GM15510 (cell line): ENCODE measurements around the gene BCAP31.

Experiments used
- POLR2A ChIP-seq: IDR thresholded peaks from 3 replicates; pipeline ENCODE4 v1.6.1; 2011; ENCODE audit warnings: borderline replicate concordance; ENCODE audit not compliant: insufficient read length; ENCODE audit errors: extremely low read depth

Gene BCAP31

GRCh38 chrX:153702336-153703035 is 21.7 kb downstream of the BCAP31 start:
- no peak for TF ChIP-seq POLR2A

GRCh38 chrX:153701706-153702105 is 22.5 kb downstream of the BCAP31 start:
- no peak for TF ChIP-seq POLR2A

GRCh38 chrX:153700967-153701366 is 23.2 kb downstream of the BCAP31 start:
- no peak for TF ChIP-seq POLR2A

GRCh38 chrX:153700376-153700945 is 23.7 kb downstream of the BCAP31 start:
- no peak for TF ChIP-seq POLR2A

DNA sequence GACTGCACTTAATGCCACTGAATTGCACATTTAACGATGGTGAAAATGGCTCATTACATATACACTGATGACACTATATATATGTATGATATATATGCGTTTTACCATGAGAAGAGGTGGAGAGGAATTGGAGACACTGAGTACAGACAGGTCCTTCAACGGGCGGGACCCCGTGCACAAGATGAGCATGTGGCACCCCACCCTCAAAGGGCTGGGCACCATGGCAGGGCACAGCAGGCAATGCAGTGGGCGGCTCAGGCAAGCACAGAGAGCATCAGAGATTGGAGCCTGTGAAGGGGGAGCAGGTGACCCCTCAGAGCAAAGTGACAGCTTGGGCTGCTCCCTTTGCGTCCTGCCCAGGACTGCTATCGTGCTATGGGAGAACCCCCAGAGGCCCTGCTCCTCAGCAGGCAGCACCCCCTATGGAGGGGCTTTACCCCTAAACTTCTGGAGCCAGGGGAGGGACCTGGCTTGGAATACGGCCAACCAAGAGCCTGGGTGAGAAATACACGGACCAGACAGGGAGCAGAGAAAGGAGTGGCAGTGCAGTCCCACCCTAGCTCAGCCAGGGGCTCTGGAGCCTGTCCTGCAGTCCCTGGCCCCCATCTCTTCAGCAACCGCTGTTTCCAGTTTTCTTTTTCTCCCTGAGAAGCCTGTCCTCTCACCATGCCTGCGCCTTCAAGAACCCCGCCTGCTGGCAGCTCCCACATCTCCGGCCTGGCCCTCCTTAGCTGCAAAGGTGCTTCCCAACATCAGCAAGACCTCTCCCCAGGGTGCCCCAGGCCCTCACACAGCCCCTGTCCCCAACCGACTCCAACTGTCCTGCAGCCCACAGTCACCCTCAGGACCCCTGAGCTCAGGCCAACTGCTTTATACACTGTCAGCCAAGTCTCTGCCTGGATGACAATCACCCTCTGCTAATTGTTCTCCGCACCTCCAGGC is 26.0 kb downstream of the BCAP31 start:
- no peak for TF ChIP-seq POLR2A

DNA sequence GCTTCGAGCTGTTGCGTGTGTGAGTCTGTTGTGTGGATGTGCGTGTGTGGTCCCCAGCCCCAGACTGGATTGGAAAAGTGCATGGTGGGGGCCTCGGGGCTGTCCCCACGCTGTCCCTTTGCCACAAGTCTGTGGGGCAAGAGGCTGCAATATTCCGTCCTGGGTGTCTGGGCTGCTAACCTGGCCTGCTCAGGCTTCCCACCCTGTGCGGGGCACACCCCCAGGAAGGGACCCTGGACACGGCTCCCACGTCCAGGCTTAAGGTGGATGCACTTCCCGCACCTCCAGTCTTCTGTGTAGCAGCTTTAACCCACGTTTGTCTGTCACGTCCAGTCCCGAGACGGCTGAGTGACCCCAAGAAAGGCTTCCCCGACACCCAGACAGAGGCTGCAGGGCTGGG is 28.1 kb downstream of the BCAP31 start:
- TF ChIP-seq POLR2A, result no peak

DNA sequence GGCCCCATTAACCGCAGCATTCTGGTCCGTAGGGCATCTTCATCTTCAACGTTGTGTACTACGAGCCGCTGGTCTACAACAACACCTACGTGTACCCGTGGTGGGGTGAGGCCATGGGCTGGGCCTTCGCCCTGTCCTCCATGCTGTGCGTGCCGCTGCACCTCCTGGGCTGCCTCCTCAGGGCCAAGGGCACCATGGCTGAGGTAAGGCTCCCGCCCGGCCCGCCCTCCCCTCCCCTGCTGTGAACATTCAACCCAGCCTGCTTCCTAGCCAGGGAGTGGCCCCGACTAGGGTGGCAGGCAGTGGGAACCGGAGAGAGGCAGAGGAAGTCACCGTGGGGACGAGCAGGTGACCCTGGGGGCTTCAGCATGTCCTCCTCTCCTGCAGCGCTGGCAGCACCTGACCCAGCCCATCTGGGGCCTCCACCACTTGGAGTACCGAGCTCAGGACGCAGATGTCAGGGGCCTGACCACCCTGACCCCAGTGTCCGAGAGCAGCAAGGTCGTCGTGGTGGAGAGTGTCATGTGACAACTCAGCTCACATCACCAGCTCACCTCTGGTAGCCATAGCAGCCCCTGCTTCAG is 29.4 kb downstream of the BCAP31 start:
- no peak for TF ChIP-seq POLR2A

DNA sequence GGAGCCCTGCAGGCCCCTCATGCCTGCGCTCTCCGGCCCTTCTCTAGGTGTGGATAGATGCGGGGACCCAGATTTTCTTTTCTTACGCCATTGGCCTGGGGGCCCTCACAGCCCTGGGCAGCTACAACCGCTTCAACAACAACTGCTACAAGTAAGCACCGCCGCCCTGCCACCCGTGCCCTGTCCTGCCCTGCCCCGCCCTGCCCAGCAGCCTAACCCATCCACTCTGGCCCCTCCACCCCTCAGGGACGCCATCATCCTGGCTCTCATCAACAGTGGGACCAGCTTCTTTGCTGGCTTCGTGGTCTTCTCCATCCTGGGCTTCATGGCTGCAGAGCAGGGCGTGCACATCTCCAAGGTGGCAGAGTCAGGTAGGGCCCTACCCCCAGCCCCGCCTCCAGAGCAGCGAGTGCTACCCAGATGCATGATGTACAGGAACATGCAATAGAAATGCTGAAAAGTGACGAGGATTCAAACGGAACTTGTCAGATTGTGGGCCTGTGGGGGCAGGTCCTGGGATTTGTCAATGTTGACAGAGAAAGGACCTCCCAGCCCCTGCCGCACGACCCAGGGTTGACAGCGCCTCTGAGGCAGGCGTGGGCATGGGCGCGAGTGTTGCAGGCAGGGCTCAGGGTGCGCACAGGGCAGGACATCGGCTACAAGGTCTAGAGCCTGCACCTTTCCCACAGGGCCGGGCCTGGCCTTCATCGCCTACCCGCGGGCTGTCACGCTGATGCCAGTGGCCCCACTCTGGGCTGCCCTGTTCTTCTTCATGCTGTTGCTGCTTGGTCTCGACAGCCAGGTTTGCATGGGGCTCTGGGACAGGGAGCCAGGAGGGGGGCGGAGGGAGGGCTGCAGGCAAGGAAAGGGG is 30.7 kb downstream of the BCAP31 start:
- TF ChIP-seq POLR2A, result no peak

- no peak for TF ChIP-seq POLR2A
Measured at GRCh38 chrX:153692611-153693156, 31.5 kb downstream of the BCAP31 start.

- no peak for TF ChIP-seq POLR2A
Measured at GRCh38 chrX:153692003-153692402, 32.2 kb downstream of the BCAP31 start.

DNA sequence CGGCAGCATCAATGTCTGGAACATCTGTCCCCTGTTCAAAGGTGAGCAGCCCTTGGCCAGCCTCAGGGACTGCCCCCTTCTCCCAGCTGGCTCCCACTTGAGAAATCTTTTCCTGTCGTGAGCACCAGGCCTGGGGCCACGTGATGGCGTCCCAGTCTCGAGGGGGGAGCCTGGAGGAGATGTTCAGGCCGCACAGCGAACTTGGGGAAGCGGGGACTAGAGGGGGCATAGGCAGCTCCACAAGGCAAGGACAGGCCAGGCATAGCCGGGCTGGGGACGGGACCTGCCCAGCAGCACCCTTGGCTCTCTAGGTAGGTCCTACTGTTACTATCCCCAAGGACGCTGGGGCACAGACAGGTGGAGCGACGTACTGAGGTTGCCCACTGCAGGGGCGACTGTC is 33.7 kb downstream of the BCAP31 start:
- TF ChIP-seq POLR2A, result no peak

GRCh38 chrX:153689654-153690465 is 34.3 kb downstream of the BCAP31 start:
- no peak for TF ChIP-seq POLR2A
